Hematopoietic multipotent progenitor cell (in vitro differentiated cells): ENCODE data around the gene FGF19. TPM values are rescaled to one million over a fixed set of nuclear protein-coding genes. Genes with fewer than 3 reads are reported as not detected.

Experiments
- DNase-seq, 3 donors: peaks; one replicate each; pipeline ENCODE4 v3.0.0-alpha.2; 2011 to 2015; ENCODE audit warnings: low read depth in 2 of 3, low spot score in 2 of 3
- total RNA-seq: library from RNA; depleted of rRNA; stranded (reverse); fragments of >200 nt; gene quantifications from one replicate; pipeline ENCODE4 v1.2.3, GENCODE V29; 2012

The FGF19 gene
- total RNA-seq, 1 donor: not detected

DNA sequence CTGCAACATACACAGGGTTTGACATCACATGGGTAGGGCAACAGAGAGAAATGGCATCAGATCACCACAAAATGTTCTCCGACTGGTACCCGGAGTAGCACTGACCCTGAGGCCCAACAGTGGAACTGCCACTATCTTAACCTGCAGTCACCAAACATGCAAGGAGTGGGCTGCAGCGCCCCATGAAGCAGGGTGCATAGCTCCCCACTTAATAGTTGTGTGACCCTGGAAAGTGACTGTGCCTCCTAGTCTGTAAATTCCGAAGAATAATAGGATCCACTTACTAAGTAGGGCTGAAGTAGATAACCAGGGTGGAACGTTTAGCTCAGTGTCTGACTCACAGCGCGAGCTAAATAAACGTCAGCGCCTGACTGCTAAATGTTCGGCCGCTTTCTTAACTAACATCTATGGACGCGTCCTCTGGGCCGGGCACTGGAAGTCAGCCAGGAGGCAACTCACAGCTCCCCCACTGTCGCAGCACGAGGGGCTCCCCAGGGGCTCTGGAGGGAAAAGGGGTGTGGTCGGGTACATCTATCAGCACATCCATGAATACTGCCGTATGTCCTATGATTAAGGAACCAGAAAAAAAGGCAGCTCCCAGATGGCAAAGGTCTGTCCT, 29.4 kb downstream of the FGF19 start:
- DNase-seq: peak in 1 of 3 donors; percentile 26

DNA sequence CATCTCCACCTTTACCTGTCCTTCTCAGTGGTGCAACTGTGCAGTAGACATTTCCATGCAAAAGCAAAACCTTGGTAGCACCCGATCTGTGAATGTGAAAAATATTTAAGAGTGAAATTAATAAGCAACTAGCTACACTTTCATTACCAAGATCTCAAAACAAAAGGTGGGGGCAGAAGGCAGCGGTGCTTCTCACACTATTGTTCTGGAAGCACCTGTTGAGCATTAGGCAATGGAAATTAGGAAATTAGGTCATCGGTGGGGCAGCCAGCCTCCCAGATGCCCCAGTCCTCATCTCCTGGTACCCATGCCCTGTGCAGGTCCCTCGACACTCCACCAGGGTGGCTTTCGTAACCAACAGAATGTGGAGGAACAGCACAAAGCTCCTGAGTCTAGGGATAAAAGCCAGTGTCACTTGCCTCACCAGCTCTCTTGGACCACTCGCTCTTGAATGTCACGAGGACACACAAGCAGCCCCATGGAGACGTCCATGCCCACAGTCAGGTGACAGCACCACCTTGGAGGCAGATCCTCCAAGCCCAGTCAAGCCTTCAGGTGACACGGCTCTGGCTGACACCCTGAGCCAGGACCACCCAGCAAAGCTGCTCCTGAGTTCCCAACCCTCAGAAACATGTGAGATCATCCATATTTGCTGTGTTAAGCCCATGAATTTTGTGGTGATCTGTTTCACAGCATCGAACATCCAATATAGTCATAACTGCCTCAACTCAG, 31.9 kb downstream of the FGF19 start:
- DNase-seq: no peak

DNA sequence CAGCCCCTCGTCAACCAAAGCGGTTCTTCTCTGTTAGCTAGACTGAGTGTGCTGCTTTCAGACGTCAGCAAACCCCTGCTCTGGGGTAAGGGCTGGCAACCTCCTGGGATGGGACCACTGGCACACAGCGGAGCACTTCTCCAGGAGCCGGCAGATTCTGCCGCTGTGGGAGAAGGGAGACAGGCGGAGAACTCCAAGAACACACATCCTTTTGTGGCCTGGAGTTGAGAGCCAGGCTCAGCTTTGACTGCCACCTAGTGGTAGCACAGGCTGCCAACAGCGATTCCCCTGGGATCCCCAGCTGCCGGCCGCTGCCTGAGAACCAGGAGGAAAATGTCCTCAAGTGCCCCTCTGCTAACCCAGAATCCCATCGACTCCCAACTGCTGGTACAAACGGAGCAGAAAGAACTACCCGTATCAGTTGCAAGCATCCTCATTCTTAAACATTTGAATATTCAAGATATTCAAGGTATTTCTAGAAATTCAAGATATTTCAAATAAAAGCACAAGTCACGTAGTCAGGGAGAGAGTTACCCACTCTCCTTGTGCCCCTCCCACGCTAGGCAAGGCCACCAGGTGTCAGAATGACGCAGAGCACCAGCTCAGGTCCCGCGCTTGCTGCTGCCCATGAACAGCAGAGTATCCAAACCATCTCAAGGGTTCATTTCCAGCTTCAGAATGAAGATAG, 33.5 kb downstream of the FGF19 start:
- peak; percentile 39 to 50 (median 49) for DNase-seq

DNA sequence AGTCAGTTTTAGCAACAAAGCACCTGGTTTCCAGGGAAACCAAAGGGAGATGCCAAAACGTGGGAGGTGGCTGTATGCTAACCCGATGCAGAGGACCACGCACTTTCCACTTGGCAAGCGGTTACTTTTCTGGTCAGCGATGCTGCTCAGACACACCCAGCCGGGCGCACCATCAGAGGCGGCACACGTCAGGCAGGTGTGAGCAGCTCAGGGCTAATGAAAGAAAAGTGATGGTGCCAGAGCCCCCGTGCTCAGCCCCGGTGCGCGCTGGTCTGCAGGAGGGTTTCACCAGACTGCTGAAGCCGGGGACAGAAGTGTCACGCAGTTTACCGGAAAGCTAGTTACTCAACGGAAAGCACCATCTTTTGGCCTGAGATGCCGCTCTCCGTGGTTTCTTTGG, 34.3 kb downstream of the FGF19 start:
- DNase-seq: no peak

DNA sequence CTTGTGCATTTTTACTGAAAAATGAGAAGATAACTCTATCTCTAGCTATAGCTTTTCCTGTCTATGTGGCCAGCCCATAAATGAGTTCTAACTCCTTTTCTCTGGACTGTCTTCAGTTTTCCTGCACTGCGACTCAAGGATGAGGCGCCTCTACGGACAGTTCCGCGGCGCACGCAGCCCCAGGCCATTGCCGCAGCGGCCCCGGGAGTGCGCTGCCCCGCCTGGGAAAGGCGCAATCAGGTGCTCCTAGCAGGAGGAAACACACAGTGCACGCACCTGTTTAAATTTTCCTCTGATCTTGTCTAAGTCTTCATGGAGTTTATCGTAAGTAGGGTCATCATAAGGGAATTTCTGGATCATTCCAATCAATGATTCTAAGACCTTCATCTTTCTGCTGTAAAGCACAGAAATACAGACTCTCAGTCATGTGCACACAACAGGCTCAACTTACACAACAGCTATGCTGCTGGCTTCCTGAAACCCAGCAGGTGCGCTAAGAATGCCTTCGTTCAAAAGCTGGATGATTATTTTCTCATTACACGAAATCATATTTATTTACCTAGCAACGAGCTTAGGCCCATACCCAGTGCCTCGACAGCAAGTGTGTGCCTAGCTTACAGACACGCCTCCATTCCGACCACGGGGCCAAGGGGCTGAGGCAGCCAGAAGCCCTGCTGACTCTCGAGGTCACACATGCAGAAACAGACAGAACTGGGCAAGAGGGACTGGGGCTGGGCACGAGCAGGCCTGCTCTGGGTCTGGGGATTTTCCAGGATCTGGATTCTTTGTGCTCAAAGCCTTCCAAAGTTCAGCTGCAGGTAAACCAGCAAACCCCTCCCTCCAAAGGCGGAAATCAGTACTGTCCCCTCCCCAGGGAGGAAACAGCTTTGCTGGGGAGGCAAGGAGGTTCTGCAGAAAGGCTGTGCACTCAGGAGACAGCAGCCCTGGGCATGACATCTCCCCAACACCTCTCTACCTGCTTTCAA, 35.9 kb downstream of the FGF19 start:
- no peak for DNase-seq

DNA sequence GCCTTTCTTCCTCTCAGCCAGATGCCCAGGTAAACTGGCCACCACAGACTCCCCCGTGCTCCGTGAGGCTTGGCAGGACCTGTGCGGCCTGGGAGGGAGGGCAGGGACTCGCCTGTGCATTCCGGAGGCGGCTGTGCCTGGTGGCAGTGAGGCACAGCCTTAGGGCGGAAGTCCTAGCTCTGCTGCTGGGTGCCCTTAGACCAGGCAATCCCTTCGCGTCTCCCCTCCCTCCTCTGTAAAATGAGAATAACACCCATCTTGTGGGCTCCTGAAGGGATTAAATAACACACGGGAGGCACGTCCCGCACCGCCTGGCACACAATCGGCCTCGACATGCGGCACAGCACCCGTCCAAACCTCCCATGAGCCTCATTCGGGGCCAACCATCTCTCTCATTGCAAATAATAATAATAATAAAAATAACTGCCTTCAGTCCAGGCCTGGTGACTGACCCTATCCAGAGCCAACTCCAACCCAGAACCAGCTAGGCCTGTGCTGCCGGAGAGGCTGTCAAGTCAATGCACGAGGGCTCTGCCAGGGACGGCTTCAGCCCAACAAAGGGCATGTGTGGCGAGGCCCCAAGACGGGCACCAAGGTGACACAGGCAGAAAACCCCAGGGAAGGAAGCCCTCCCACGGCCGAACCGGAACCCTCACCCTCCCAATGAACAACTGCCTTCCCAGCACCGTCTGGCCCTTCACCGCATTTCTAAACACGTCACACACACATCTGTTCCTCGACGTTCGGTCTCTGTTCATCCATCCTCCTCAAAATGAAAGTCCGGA, 36.9 kb downstream of the FGF19 start:
- no peak for DNase-seq

DNA sequence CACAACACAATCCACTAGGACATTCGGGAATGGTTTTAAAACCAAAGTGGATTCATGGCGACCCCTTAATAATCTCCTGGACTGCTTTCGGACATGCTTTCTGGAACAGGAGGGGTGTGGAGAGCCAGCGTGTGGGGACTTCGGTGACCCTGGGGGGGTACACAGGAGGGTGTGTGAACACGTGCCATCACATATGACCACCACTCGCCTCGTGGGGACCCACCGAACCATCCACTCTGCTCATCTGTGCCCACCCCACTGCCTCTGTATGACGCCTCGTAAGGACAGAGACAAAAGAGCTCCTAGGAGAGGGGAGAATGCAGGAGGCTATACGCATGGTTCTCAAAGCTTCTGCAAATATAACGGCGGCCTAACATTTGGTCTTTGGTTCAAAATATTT, 37.6 kb downstream of the FGF19 start:
- DNase-seq: no peak

DNA sequence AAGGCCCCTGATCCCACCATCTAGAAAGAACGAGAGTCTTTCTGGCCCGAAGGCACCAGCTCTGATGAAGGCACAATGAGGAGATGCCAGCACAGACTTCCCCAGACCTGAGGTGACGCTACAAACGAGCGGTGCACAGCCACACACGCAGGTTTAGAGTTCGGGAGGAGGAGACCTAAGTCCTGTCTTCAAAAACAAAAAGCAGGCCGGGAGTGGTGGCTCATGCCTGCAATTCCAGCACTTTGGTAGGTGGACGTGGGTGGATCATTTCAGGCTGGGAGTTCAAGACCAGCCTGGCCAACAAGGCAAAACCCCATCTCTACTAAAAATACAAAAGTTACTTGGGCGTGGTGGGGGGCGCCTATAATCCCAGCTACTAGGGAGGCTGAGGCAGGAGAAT, 38.2 kb downstream of the FGF19 start:
- no peak for DNase-seq

DNA sequence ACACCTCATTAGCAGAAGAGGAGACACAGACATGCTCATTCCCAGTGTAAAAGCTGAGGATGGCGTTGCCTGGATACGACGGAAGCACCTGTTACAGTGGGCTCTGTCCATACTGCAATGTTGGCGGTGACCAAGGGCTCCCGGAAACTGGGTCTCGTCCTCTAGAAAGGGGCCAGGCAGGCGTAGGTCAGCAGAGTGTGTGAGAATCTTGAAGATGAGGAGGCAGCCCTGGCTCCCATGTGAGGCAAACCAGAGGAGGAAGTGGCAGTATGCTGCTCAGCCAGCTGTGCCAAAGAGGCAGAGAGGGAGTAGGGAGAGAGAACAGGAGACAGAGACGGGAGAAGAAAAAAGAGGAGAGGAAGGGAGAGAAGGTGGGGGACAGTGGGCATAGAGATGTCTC, 38.9 kb downstream of the FGF19 start:
- no peak for DNase-seq

DNA sequence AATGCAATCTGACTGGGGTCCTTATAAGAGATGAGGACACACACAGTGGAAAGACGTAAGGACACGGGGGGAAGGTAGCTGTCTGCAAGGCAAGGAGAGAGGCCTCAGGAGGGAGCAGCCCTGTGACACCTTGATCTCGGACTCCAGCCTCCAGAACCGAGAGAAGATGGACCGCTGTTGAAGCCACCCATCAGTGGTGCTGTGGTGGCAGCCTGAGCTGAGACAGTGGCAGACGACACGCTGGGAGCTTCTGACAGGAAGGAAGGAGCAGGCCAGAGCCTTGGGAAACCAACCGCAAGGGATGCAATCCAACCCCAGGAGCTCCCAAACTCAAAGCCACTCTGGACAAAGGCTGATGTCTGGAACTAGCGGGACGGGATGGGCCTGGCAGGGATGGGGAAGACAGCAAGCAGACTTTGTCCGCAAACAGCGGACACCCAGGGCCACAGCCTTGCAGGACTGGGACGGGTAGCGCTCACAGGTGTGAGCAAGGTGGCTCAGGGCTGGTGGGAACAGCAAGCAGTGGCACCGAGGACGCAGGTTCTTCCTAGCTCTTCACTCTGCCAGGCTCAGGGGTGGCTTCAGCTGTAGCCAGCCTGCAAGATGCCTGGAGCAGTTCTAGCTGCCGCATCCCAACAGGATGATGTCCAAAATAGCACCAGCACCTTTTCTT, 39.6 kb downstream of the FGF19 start:
- no peak for DNase-seq

DNA sequence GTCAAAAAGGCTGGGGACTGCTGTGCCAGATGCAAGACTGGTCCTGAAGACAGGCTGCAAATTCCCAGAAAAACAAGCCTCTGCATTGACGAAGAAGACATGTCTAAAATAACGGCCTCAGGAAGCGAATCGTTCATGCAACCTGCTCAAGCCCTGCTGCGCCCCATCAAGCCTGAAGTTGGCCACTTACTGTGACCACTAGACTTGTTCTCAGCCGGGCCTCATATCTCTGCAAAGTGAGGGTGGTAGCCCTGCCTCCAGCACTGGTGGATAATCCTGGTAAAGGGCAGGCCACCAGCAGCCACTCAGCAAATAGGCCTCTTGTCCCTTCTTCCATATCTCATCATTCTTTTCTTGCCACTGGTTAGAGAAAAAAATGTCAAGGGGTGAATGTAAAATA, 40.5 kb downstream of the FGF19 start:
- no peak for DNase-seq

DNA sequence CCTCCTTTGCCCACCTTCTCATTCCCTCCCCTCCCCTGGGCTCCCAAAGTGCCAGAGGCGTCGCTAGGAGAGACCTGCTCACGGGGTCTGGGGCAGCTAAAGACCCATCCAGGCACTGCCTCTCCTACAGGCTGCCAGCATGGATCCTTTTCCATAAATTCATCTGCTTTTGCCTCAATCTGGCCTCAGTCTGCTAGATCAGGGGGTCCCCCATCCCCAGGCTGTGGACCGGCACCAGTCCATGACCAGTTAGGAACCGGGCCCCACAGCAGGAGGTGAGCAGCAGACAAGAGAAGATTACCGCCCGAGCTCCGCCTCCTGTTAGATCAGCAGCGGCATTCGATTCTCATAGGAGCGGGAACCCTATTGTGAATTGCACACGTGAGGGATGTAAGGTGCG, 41.0 kb downstream of the FGF19 start:
- no peak for DNase-seq

DNA sequence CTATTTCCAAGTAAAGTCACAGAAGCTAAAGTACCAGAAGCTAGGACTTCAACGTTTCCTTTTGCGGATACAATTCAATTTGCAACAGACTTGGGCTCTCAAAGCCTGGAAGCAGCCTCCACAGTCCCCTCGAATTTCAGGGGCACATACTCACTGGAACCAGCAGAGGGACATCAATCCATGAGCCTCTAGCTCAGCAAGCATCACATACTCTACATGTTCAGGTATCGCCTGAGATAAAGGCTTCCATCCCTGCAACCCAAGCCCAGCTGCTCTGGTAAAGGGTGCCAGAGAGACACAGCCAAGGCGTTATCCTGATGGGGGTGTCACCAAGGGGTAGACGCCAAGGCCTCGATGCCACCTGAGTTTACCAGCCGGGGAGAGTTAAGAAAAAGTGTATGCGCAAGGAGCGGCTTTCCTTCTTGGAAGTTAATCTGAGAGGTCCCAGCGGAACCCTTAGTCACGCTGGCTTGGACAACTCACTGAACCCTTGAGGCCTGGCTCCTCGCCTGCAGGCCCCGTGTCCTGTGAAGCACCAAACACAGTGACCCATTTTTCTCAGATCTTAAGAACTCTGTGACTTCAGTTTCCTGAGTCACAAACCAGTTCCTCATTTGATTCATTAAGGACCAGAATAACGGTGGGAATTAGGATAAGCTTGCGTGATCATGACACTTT, 41.7 kb downstream of the FGF19 start:
- DNase-seq: peak in 1 of 3 donors; percentile 35

DNA sequence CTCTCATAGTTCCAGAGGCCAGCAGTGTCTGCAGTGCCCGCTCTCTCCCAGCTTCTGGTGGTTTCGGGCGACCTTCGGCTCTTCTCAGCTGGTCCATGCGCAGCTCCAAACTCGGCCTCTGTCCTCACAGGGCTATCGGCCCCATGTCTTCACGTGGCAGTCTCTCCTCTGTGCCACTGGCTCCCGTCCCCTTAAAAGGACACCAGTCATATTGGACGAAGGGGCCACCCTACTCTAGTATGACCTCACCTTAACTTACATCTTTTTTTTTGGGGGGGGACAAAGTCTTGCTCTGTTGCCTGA, 42.5 kb downstream of the FGF19 start:
- no peak for DNase-seq

DNA sequence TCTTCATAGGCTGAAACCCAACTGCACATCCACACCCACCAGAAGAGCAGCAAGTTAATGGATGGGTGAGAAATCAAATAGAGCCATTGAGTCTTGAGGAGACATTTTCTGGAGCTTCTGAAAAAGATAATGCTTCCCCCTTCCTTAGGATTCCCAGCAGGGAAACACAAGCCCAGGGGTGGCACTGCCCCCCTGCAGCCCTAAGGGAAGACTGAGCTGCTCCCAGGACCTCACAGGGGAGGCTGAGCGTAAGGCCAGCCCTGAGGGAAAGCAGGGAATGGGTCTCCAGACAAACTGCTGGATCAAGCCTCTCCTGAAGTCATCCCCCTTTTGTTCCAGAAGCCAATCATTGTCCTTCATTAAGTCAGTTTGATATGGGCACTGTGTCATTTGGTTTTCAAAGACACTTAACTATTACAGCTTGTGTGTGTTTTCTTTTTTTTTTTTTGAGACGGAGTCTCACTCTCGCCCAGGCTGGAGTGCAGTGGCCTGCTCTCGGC, 43.8 kb downstream of the FGF19 start:
- no peak for DNase-seq

DNA sequence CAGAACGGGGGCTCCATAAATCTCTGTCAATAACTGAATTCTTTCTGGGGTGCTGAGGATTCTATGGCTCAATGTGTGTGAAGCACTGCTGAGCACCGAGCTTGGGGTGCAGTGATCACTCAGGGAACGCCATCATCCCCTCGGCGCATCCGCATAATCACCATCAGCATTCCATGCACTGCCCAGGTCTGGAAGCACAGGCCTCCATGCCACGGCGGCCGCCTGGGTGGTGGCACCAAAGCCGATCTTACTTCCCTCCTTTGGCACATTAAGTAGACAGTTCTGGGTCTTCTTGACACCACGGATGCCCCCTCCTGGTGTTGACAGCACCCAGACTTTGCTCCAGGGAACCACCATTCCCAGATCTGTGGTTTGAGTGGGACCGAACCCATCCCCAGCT, 44.2 kb downstream of the FGF19 start:
- DNase-seq: no peak

DNA sequence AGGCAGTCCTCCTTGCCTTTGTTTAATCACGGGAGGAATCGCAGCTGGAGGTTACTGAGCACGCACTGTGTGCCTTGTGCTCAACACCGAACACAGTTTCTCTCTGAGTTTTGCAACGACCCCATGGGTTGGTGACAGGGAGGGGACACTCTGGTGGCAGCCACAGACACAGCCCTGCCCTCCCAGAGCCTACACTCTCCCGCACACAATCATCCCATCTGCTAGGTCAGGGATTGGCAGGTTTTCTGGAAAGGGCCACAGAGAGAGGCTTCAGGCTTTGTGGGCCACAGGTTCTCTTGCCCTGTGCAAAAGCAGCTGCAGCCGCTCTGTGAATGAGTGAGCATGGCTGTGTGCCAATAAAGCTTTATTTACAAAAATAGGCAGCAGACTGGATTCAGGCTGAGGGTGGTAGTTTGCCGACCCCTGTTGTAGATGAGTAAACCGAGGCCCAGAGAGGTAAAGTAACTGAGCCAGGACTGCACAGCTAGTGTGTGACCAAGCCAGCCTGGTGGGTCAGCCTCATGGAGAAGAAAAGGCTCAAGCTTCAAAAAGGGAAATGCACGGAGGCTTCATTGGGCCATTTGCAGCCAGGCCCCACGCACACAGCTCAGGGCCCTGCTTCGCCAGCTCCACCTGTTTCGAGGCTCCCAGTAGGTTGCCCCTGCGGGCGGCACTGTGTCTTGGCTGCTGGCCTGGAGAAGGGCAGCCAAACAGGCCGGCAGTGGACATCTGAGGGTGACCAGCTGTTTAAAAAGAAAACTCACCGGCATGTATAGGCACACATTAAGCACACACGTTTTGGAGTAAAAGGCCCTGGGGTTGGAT, 45.0 kb downstream of the FGF19 start:
- DNase-seq: no peak
